Stomach (tissue), 4 donors: ENCODE measurements around the gene PRPF19.

Experiments
- CTCF ChIP-seq, 7 experiments: fragments of 450-650 bp in 4 of 7; fragments of 200-600 bp in 3 of 7; sonication (generic) in 3 of 7; IDR thresholded peaks; one replicate each; pipeline ENCODE4 v1.5.1; 2016 to 2019; ENCODE audit warnings: antibody characterized with exemption in 7 of 7, control low read depth in 2 of 7, mild to moderate bottlenecking in 1 of 7
- POLR2A ChIP-seq, 4 donors: fragments of 450-650 bp; IDR thresholded peaks; one replicate each; pipeline ENCODE4 v1.6.1; 2016; ENCODE audit warnings: antibody characterized with exemption in 4 of 4, control low read depth in 2 of 4, mild to moderate bottlenecking in 1 of 4, moderate library complexity in 1 of 4

GRCh38 chr11:60858236-60858635 lies 48.1 kb downstream of the PRPF19 start:
- TF ChIP-seq POLR2A (IDR thresholded peaks at IDR 0.05) = no peak
- no peak for TF ChIP-seq CTCF (IDR thresholded peaks at IDR 0.05)
